PC-3 (cell line): ENCODE results near the gene CRELD2. TPM values are rescaled to one million over a fixed set of nuclear protein-coding genes. Genes with fewer than 3 reads are reported as not detected.

Experiments
- ATAC-seq: fragments of 200-7000 bp; cut with Tn5 transposase; 2 replicates; pipeline ENCODE4 v1.9.1; 2020; ENCODE audit warnings: mild to moderate bottlenecking, moderate library complexity
- BruUV-seq: library from RNA; stranded (reverse); fragments of 400-500 nt; replicated peaks from 2 replicates; lab custom pipeline; 2021; lab: Mats Ljungman, UMichigan
- CTCF ChIA-PET: fragments of 300-600 bp; sonication (Branson Sonifier 250); formaldehyde crosslinking; loops from one replicate; lab custom pipeline; 2022; ENCODE audit warnings: antibody characterized with exemption; lab: Charles Lee
- POLR2A ChIA-PET: fragments of 300-600 bp; sonication (Branson Sonifier 250); formaldehyde crosslinking; loops from one replicate; lab custom pipeline; 2022; ENCODE audit warnings: antibody characterized with exemption; ENCODE audit not compliant: unreplicated experiment; lab: Charles Lee
- DNase-seq: peaks from one replicate; pipeline ENCODE4 v3.0.0-alpha.2; 2015
- H2AFZ ChIP-seq: fragments of 300-600 bp; sonication (generic); 2 replicates; pipeline ENCODE4 v1.6.0; 2016; ENCODE audit warnings: antibody characterized with exemption, low read length
- H3F3A ChIP-seq: fragments of 300-600 bp; sonication (generic); one replicate; pipeline ENCODE4 v1.6.0; 2017; ENCODE audit warnings: antibody characterized with exemption, low read length, control low read depth, mild to moderate bottlenecking; ENCODE audit not compliant: unreplicated experiment
- H3K27ac ChIP-seq: fragments of 300-600 bp; sonication (generic); 2 replicates; pipeline ENCODE4 v1.5.1; 2016; ENCODE audit warnings: mild to moderate bottlenecking, low read length
- H3K27me3 ChIP-seq: fragments of 300-600 bp; sonication (generic); 2 replicates; pipeline ENCODE4 v1.6.1; 2016; ENCODE audit warnings: low read length, mixed read lengths
- H3K36me3 ChIP-seq: fragments of 300-600 bp; sonication (generic); 2 replicates; pipeline ENCODE4 v1.6.1; 2016; ENCODE audit warnings: low read depth, mixed run types, low read length, mixed read lengths
- H3K4me1 ChIP-seq: fragments of 300-600 bp; sonication (generic); 2 replicates; pipeline ENCODE4 v1.5.1; 2016; ENCODE audit warnings: low read length; ENCODE audit not compliant: insufficient read depth
- H3K4me2 ChIP-seq: fragments of 300-600 bp; sonication (generic); 2 replicates; pipeline ENCODE4 v1.6.0; 2016; ENCODE audit warnings: low read length
- H3K4me3 ChIP-seq: fragments of 300-600 bp; sonication (generic); 2 replicates; pipeline ENCODE4 v1.5.1; 2016; ENCODE audit warnings: mild to moderate bottlenecking, low read length, mixed read lengths
- H3K79me2 ChIP-seq: fragments of 300-600 bp; sonication (generic); 2 replicates; pipeline ENCODE4 v1.6.1; 2017; ENCODE audit warnings: low read length, mixed read lengths
- H3K9ac ChIP-seq: fragments of 300-600 bp; sonication (generic); 2 replicates; pipeline ENCODE4 v1.6.0; 2016; ENCODE audit warnings: mild to moderate bottlenecking, low read length
- H3K9me2 ChIP-seq: fragments of 300-600 bp; sonication (generic); replicated peaks from 2 replicates; pipeline ENCODE4 v1.6.1; 2016; ENCODE audit warnings: mixed run types, low read length, mixed read lengths
- H3K9me3 ChIP-seq: fragments of 300-600 bp; sonication (generic); 2 replicates; pipeline ENCODE4 v1.6.1; 2016; ENCODE audit warnings: low read length, mixed read lengths
- H4K20me1 ChIP-seq: fragments of 300-600 bp; sonication (generic); 2 replicates; pipeline ENCODE4 v1.6.1; 2016; ENCODE audit warnings: low read length, mixed read lengths
- CTCF ChIP-seq: fragments of 300-600 bp; sonication (generic); conservative IDR thresholded peaks from 2 replicates; pipeline ENCODE4 v1.5.1; 2017; ENCODE audit warnings: antibody characterized with exemption, low read depth, mild to moderate bottlenecking, low read length
- EZH2 ChIP-seq: fragments of 300-600 bp; sonication (generic); IDR thresholded peaks from one replicate; pipeline ENCODE4 v1.6.1; 2017; ENCODE audit warnings: antibody characterized with exemption, mild to moderate bottlenecking, low read length; ENCODE audit not compliant: unreplicated experiment
- EZH2phosphoT487 ChIP-seq: fragments of 300-600 bp; sonication (generic); IDR thresholded peaks from 2 replicates; pipeline ENCODE4 v1.6.1; 2018; ENCODE audit warnings: mild to moderate bottlenecking, antibody characterized with exemption, low read length, borderline replicate concordance
- intact Hi-C: fragments of 100-400 bp; cut with micrococcal nuclease; formaldehyde crosslinking; loops from 2 replicates; pipeline ENCODE4 v1.9.0; 2023
- total RNA-seq: library from RNA; depleted of rRNA; stranded (reverse); fragments of >200 nt; gene quantifications from 2 replicates; pipeline ENCODE4 v1.2.3, GENCODE V29; 2014

Gene CRELD2
- total RNA-seq, 1 experiment from 2014 or later: 71.3 TPM

- DNase-seq (no peak), ATAC-seq (no peak)
- Histone ChIP-seq H3F3A (no peaks in the 10 kb centered on the region), H3K4me3 (no peak overlapping the region), H3K36me3 (no peaks in the 10 kb centered on the region), H3K27me3 (no peaks in the 10 kb centered on the region), H3K9me3 (no peaks in the 10 kb centered on the region), H3K27ac (peak overlapping the region; percentile 84), H3K4me2 (peak overlapping the region; percentile 56), H3K79me2 (no peaks in the 10 kb centered on the region), H4K20me1 (no peaks in the 10 kb centered on the region), H3K9me2 (no peaks in the 10 kb centered on the region), H3K9ac (peak overlapping the region; percentile 56), H2AFZ (no peak overlapping the region), H3K4me1 (peaks cover 42% of the 10 kb centered on the region)
- no TSS peak for BruUV-seq
- POLR2A ChIA-PET: no interaction called here
- intact Hi-C loops: no loop called here
- TF ChIP-seq EZH2phosphoT487 (no peak), EZH2 (no peak), CTCF (no peak)
- CTCF ChIA-PET: no interaction called here
Measured at GRCh38 chr22:49950396-49950994, 32.1 kb downstream of the CRELD2 start.

GRCh38 chr22:49951000-49951677 is 32.7 kb downstream of the CRELD2 start:
- Histone ChIP-seq H3K36me3 (no peaks in the 10 kb centered on the region), H3F3A (no peaks in the 10 kb centered on the region), H3K79me2 (no peaks in the 10 kb centered on the region), H3K9ac (peak overlapping the region; percentile 58), H2AFZ (no peak overlapping the region), H3K9me3 (no peaks in the 10 kb centered on the region), H3K4me1 (peaks cover 42% of the 10 kb centered on the region), H3K27ac (peak overlapping the region; percentile 84), H3K4me3 (no peak overlapping the region), H4K20me1 (no peaks in the 10 kb centered on the region), H3K4me2 (peak overlapping the region; percentile 56), H3K27me3 (no peaks in the 10 kb centered on the region), H3K9me2 (no peaks in the 10 kb centered on the region)
- peak; percentile 91 for DNase-seq
- intact Hi-C loops: no loop called here
- CTCF ChIA-PET: no interaction called here
- ATAC-seq: peak; percentile 59
- TF ChIP-seq EZH2: no peak
- peak; percentile 96 for TF ChIP-seq EZH2phosphoT487
- POLR2A ChIA-PET: no interaction called here
- BruUV-seq: no TSS peak

- Histone ChIP-seq H3K36me3 (no peaks in the 10 kb centered on the region), H3K4me1 (peaks cover 42% of the 10 kb centered on the region), H3K4me3 (no peak overlapping the region), H2AFZ (no peak overlapping the region), H3F3A (no peaks in the 10 kb centered on the region), H3K79me2 (no peaks in the 10 kb centered on the region), H3K9ac (peak overlapping the region; percentile 58), H3K27me3 (no peaks in the 10 kb centered on the region), H3K9me2 (no peaks in the 10 kb centered on the region), H3K9me3 (no peaks in the 10 kb centered on the region), H4K20me1 (no peaks in the 10 kb centered on the region), H3K27ac (peak overlapping the region; percentile 82), H3K4me2 (peak overlapping the region; percentile 37; the same call in 1 of the 2 replicates)
- intact Hi-C loops: no loop called here
- no peak for DNase-seq
- TSS peak; percentile 61 for BruUV-seq
- no peak for TF ChIP-seq EZH2phosphoT487
- no peak for TF ChIP-seq CTCF
- TF ChIP-seq EZH2: no peak
- ChIA-PET CTCF (interaction anchor here (0.6 kb wide), 1 partner anchor 18 kb away, joined by 14 read pairs; no protein-coding TSS in a partner anchor), POLR2A (no interaction called here)
- ATAC-seq: no peak
Measured at GRCh38 chr22:49951678-49951985, 33.2 kb downstream of the CRELD2 start.
